Measurements from ENCODE around the gene FFAR3.

DNA sequence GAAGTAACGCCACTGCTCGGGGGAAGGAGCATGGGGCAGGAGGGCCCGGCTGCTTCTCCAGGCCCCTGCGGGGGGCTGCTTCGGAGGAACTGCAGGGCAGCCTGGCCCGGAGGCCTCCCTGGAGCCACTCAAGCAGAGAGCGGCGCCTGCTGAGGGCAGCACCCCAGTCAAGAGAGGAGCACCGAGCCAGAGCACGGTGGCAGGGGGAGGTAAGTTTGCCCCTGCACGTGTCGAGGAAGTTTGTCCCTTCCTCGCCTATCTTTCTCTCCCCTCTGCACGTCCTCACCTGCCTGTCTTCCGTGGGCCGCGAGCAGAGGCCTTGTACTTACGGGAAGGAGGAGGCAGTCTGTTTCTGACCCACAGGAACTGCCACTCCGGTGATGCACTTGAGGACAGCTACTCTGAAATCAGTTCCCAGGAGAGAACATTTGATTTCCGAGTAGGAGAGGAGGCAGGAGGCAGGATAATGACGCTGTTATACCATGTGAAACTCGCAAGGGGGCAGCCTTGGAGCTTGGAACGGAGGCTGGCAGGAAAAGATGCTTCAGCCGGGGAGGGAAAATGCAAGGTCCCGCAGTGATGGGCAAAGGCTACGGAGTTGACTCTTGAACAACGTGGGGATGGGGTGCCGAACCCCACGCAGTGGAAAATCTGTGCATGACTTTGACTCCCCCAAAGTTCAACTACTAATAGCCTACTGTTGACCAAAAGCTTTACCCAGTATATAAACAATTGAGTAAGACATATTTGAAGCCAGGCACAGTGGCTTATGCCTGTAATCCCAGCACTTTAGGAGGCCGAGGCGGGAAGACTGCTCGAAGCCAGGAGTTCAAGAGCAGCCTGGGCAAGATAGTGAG, 5.6 kb upstream of the FFAR3 start:
- TF ChIP-seq, protein P1, sequence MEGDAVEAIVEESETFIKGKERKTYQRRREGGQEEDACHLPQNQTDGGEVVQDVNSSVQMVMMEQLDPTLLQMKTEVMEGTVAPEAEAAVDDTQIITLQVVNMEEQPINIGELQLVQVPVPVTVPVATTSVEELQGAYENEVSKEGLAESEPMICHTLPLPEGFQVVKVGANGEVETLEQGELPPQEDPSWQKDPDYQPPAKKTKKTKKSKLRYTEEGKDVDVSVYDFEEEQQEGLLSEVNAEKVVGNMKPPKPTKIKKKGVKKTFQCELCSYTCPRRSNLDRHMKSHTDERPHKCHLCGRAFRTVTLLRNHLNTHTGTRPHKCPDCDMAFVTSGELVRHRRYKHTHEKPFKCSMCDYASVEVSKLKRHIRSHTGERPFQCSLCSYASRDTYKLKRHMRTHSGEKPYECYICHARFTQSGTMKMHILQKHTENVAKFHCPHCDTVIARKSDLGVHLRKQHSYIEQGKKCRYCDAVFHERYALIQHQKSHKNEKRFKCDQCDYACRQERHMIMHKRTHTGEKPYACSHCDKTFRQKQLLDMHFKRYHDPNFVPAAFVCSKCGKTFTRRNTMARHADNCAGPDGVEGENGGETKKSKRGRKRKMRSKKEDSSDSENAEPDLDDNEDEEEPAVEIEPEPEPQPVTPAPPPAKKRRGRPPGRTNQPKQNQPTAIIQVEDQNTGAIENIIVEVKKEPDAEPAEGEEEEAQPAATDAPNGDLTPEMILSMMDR (IDR thresholded peaks at IDR 0.05): peak; percentile 66 to 74 (median 73)
- TF ChIP-seq POLR2A (IDR thresholded peaks at IDR 0.05): no peak
- no peak for TF ChIP-seq POLR2AphosphoS5 (IDR thresholded peaks at IDR 0.05)
